Mucosa of gallbladder (tissue), 1 donor: ENCODE data around the gene POU4F3. TPM values are rescaled to one million over a fixed set of nuclear protein-coding genes. Genes with fewer than 3 reads are reported as not detected.

Source experiments
- DNase-seq: peaks from one replicate; pipeline ENCODE4 v3.0.0-alpha.2; 2020; ENCODE audit warnings: low spot score
- total RNA-seq: library from RNA; stranded (reverse); gene quantifications from one replicate; pipeline ENCODE4 v1.2.1, GENCODE V29; 2021
- donor health status: DM: no; HTN: no; CAD: no.

POU4F3 gene
- total RNA-seq, 1 donor from 2014 or later: 0.09 TPM

GRCh38 chr5:146340260-146341081 is 1.8 kb downstream of the POU4F3 start:
- DNase-seq: peak; percentile 53

- DNase-seq: no peak
These were observed 3.2 kb downstream of the POU4F3 start for GRCh38 chr5:146341854-146342253.

GRCh38 chr5:146342519-146342881 is 3.9 kb downstream of the POU4F3 start:
- no peak for DNase-seq

- no peak for DNase-seq
These were observed 4.5 kb downstream of the POU4F3 start for GRCh38 chr5:146342882-146343865.

- no peak for DNase-seq
These were observed 5.8 kb downstream of the POU4F3 start for GRCh38 chr5:146344155-146345118.

GRCh38 chr5:146345240-146345577 is 6.6 kb downstream of the POU4F3 start:
- DNase-seq: no peak

GRCh38 chr5:146345578-146346366 is 7.1 kb downstream of the POU4F3 start:
- no peak for DNase-seq

- DNase-seq: no peak
These were observed 18.5 kb downstream of the POU4F3 start for GRCh38 chr5:146357126-146357525.

GRCh38 chr5:146359836-146360235 is 21.2 kb downstream of the POU4F3 start:
- no peak for DNase-seq

GRCh38 chr5:146363161-146363874 is 24.7 kb downstream of the POU4F3 start:
- DNase-seq: no peak

- no peak for DNase-seq
These were observed 27.0 kb downstream of the POU4F3 start for GRCh38 chr5:146365618-146366017.

GRCh38 chr5:146366904-146367303 is 28.3 kb downstream of the POU4F3 start:
- DNase-seq: no peak

- DNase-seq: no peak
These were observed 29.5 kb downstream of the POU4F3 start for GRCh38 chr5:146368137-146368536.

- no peak for DNase-seq
These were observed 31.1 kb downstream of the POU4F3 start for GRCh38 chr5:146369691-146370090.

GRCh38 chr5:146376821-146377220 is 38.2 kb downstream of the POU4F3 start:
- no peak for DNase-seq

GRCh38 chr5:146378986-146379385 is 40.3 kb downstream of the POU4F3 start:
- DNase-seq: no peak

- no peak for DNase-seq
These were observed 42.1 kb downstream of the POU4F3 start for GRCh38 chr5:146380714-146381113.

GRCh38 chr5:146388386-146388785 is 49.7 kb downstream of the POU4F3 start:
- DNase-seq: no peak

GRCh38 chr5:146390469-146390868 is 51.8 kb downstream of the POU4F3 start:
- no peak for DNase-seq
